GM12875 (cell line): Measurements from ENCODE around the gene FYN.

Experiments used
- H3K4me3 ChIP-seq: one replicate; pipeline ENCODE4 v1.5.1; 2011; ENCODE audit warnings: low read depth, low read length, control low read depth
- TF ChIP-seq, protein P1 (sequence below): IDR thresholded peaks from 2 replicates; pipeline ENCODE4 v1.5.1; 2011; ENCODE audit warnings: low read depth, mild to moderate bottlenecking, control low read depth, inconsistent platforms, low read length, moderate library complexity, borderline replicate concordance; ENCODE audit not compliant: insufficient read depth

FYN gene

DNA sequence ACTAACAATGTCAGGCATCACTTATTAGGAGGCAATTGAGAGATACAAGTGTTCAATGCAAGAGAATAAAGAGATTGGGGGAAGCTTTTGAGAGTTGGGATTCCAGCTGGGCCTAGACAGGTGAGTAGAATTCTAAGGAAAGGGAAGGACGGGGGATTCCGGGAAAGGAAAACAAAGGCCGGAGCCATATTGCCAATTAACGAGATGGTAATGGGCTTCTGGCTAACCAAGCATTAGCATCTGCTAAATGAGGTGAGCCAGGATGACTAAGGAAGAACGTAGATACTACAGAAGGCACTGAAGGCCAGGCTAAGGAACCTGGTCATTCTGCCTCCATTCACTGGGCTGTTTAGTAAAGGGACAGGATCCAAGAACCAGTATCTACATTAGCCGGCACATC lies 10.5 kb downstream of the FYN start:
- H3K4me3 ChIP-seq = no peak overlapping the region
- TF ChIP-seq, protein P1, sequence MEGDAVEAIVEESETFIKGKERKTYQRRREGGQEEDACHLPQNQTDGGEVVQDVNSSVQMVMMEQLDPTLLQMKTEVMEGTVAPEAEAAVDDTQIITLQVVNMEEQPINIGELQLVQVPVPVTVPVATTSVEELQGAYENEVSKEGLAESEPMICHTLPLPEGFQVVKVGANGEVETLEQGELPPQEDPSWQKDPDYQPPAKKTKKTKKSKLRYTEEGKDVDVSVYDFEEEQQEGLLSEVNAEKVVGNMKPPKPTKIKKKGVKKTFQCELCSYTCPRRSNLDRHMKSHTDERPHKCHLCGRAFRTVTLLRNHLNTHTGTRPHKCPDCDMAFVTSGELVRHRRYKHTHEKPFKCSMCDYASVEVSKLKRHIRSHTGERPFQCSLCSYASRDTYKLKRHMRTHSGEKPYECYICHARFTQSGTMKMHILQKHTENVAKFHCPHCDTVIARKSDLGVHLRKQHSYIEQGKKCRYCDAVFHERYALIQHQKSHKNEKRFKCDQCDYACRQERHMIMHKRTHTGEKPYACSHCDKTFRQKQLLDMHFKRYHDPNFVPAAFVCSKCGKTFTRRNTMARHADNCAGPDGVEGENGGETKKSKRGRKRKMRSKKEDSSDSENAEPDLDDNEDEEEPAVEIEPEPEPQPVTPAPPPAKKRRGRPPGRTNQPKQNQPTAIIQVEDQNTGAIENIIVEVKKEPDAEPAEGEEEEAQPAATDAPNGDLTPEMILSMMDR = no peak

DNA sequence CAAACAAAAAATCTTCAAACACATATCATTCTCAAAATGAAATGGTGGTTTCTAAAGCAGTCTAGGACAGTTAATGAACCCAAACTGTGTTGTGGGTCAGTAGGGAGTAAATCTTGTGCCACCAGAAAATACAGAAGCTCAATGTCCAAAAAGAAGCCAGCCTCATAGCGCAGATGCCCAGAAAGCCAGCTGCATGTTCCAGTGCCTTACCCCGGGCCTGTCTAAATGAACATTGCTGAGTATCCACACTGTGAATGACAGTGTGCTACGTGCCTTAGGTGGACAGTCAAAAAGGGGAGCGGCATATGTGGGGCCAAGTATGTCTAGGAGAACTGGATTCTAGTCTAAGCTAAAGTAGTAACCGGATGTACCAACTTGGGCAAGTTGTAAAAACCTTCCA lies 10.9 kb downstream of the FYN start:
- TF ChIP-seq, protein P1 = no peak
- H3K4me3 ChIP-seq = no peak overlapping the region

DNA sequence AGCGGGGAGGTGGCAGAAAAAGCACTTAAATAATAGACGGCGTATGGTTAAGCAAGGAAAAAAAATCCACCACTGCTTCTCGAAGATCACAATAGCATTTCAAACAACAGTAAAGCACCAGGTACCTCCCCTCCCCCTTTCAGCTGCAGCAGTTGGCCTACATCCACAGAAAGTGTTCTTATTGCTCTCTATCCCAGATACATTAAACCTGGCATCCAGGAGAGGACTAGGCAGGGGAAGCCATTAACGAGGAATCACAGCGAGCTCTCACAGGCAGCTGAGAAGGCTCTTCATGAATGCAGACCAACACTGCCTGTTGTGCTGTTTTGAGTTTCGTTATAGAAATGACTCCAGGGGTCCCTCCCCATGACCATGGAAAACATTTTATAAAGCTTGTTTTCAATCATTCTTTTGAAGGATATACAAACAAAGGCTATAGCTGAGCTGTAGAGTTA lies 11.8 kb downstream of the FYN start:
- TF ChIP-seq, protein P1 = no peak
- no peak overlapping the region for H3K4me3 ChIP-seq

DNA sequence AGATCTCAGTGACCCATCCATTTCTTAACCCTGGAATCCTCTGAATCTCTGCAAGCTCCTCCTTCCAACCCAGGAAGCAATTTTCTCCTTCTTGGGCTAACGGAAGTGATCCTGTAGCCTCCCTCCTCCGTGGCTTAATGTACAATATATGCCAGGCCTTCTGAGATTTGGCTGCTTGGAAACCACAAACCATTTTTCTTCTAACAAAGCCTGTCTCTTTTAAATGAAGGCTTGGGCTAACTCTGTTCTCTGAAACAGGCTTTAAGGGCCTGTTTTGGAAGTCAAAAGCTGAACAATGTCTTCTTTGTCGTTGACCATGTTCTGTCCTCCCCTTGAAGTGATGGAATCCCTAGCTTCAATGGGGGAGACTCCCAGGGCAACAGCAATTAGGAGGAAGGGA lies 14.9 kb downstream of the FYN start:
- no peak overlapping the region for H3K4me3 ChIP-seq
- TF ChIP-seq, protein P1 = no peak

DNA sequence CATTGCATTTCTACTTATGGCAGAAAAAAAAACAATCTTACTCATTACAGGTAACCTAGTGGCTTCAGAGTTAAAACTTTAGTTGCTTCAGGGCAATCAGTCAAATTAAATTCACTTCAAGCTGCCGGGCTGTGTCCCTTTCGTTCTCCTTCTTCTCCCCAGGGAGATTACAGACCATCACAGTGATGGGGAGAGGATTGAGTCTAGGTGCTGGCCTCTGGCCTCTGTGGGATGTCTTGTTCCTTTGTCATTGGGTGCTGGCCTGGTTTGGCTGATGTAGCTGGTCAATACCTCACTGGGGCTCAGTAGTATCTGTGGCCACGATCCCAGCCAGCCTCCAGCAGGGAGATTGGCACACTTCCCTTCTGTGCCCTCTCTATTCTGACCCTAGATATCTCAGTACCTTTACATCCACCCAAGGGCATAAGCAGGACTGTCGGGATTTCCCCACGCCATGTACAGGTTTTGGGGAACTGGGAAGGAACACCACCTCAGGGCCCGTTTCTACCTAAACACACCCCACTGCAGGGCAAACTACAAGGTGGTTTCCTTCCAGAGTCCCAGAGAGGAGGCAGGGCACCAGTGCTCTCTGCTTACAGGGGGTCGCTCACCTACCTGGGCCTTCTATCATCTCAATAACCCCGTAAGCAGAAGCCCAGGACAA lies 15.4 kb downstream of the FYN start:
- TF ChIP-seq, protein P1 = no peak
- no peak overlapping the region for H3K4me3 ChIP-seq

DNA sequence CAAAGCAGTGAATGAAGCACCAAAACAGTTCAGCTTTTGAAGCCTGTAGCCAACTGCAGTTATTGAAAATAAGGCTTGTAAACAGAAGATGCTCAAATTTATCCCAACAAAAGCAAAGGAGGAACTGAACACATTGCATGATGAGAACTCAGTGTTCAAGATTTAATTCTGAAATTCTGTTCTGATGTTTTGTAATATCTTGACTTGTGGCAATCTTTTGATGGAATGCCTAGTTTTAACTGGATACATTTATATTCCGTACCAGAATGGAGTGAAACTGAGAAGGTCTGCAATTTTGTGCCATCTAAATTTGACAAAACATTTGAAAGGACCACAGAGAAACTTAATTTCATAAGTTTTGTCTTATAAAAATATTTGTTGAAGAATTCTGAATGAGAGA lies 17.5 kb downstream of the FYN start:
- TF ChIP-seq, protein P1 = no peak
- H3K4me3 ChIP-seq = no peak overlapping the region

DNA sequence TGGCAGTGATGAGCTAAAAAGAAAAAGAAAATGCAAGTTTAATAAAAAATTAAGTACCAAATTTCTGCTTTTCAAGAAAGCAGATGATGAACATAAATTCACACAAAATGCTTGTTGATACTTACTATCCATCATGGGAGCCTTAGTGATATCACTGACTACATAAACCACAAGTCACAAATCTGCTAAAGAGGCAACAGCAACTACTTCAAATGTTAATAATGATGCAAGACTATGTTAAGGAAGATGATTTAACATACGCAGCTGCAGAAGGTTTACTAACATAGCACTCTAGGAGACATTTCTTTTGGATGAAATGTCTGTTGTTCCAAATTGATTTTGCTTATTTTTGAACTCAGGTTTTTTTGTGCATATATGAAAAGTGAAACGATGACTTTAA lies 18.6 kb downstream of the FYN start:
- no peak overlapping the region for H3K4me3 ChIP-seq
- TF ChIP-seq, protein P1 = no peak
